NCI-H1417 (cell line): ENCODE data around the gene ABCC5.
"Not testable (repeated sequence)": the region's sequence is repeated elsewhere in the genome, so short reads cannot be mapped to it uniquely, and the experiment has no call there.

ENCODE experiments used
- DNase-seq, 3 experiments: peaks; one replicate each; lab custom pipeline; 2025; lab: John Stamatoyannopoulos, UW

The ABCC5 gene

DNA sequence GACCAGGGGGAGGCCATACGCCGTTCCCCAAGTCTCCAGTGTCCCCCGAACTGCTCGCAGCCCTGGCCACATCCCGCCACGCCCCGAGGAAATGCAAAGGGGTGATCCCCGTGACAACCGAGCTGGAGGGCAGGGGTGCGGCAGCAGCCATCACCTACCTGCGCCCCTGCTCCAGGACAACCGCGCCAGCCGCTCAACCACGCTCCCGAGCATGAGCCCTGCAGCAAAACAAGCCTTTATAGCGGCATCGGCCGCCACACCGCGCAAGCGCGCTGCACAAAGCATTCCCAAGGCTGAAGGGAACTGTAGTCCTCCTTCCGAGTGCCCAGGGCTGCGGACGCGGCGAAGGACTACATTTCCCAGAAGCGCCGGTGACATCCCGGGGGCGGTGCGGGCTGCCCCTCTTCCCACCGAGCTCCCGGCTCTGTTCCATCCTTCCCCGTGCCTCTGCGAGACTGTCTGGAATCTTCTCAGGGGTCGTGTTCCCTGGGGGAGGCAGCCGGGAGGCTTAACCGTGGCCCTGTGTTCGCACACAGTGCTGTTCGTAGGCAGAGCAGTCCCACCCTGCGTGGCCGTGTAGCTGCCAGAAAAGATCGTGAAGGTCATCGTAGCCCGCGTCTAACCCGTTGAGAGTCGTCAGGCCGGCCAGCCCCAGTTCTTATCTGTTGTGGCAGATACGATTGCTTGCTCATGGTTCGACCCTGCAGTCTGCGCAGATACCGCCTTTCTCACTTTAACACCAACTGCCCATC lies at the start of gene ABCC5:
Gene ABCC5 (minus strand): TSS at position 213 of the 752 bp plus-strand sequence. CDS start 3,492 bp downstream, outside the sequence.
- DNase-seq = peak; percentile 87 to 98 (median 96)

DNA sequence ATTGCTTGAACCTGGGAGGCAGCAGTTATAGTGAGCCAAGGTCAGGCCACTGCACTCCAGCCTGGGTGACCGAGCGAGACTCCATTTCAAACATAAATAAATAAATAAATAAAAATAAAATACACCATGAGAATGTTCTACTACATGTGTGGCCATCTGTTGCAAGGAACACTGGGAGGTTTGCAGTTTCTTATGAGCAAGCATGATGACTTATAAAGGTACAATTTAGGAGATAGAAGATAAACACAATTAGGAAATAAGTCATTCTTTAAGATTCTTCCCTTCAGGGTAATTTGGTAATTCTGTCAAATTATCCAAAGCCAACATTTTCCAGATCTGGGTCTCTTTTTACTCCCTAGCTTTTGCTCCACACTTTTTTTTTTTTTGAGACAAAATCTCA lies 48.5 kb upstream of the ABCC5 start:
- DNase-seq = no peak

DNA sequence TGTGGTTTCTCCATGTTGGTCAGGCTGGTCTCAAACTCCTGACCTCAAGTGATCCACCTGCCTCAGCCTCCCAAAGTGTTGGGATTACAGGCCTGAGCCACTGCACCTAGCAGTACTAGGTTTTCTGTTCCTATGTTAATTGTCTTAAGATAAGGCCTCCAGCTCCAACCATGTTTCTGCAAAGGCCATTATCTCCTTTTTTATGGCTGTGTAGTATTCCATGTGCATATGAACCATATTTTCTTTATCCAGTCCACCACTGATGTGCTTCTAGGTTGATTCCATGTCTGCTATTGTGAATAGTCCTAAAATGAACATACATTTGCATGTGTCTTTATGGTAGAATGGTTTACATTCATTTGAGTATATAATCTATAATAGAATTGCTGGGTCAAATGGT lies 45.0 kb upstream of the ABCC5 start:
- DNase-seq = no peak

DNA sequence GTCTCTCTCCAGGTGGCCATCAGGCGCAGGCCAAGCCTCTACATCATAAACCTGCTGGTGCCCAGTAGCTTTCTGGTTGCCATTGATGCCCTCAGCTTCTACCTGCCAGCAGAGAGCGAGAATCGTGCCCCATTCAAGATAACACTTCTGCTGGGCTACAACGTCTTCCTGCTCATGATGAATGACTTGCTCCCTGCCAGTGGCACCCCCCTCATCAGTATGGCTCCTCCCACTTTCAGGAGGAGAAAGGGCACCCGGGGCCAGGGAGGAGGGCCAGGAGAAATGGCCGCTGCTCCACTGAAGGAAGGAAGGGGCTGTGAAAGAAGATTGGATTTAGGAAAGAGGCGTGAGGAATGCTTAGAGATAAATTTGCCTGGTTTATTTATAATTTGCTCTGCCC lies 41.7 kb upstream of the ABCC5 start:
- DNase-seq = no peak

DNA sequence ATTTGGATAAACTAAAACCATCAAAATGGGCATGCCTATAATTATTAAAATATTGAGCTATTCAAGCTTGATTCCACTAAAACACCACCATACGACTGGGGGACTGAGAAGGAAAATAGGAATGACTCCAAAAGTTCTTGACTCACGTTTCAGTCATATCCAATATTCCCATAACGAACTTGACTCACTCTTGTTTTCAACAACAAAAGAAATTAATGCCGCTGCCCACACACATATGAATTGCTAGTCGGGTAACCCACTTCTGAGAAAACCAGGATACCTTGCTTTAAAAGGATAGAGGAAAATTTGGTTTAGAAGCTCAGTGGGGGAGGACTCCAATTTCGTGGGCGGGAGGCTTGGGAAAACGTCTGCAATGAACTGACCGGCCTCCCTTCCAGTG lies 40.3 kb upstream of the ABCC5 start:
- DNase-seq = no peak

DNA sequence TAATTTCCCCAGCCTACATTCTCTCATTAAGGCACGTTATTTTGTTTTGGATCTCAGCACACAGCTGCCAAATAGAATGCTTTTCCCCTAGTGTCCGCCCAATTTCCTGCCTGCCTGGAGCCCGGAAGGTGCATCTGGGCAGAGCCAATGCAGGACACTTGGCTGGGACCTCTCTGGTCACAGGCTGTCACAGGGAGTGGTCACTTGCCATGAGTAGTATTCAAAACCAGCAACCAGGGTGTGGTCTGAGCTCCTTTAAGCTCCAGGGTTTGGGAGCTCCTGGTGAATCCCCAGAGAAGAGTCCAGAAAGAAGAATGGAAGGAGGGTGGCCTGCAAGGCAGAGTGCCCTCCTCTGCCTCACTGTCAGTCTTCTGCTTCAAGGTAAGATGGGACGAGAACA lies 35.1 kb upstream of the ABCC5 start, which contains the start of gene HTR3C:
Gene HTR3C (plus strand): TSS at position 281 of the 400 bp plus-strand sequence. CDS start 34 bp downstream, at position 315.
- DNase-seq = no peak

DNA sequence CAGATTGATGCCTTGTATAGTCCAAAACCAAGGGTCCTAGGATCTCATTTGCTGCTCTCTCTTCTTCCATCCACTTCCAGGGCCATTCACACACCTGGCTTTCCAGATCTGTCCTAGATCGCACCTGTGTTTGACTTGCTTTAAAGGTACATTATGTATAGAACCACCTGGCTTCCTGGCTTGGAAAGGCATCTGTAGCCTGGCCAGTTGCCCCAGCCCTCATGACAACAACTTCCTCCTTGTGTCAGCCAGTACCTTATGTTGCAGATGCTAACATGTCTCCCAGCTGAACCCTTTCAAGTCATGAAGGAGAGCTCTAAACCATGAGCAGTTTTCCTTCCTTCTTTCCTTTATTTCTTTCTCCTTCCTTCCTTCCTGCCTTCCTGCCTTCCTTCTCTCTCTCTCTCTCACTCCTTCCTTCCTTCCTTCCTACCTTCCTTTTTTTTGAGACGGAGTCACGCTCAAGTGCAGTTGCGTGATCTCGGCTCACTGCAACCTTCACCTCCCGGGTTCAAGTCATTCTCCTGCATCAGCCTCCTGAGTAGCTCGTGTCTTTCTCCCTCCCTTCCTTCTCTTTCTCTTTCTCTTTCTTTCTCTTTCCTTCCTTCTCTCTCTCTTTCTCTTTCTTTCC lies 32.6 kb upstream of the ABCC5 start:
- peak; percentile 10 to 68 (median 26) for DNase-seq

DNA sequence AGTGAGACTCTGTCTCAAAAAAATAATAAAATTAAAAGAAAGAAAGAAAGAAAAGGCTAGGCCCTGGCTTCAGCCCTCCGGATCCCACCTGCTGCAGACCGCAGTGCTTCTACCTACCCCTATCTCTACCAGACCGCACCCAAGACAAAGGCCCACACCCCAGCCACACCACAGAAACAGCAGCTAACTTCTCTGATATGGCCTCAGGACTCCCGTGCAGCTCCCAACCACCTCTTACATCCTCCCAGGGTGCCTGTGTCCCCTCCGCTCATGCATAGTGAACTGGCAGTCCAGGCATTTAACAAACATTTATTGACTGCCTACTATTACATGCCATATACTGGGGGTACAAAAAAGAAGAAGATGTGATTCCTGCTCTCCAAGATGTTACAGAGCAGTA lies 28.3 kb upstream of the ABCC5 start:
- no peak for DNase-seq

DNA sequence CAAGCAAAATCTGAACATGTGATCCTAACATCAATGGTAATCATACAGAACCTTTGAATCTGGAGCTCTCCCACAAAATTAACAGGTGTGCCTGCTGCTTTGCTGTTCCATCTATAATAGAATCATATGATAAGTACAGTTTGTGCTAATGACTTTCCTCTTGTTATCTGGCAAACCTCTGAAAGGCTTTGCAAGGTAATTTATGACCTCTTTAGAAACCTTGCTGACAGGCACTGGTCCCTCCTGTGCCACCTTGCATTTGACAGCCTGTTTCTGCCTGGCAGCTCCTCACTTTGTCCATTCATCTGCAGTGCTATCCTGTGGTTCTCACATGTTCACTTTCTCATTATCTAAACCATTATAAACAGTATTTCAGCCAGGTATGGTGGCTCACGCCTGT lies 24.9 kb upstream of the ABCC5 start:
- peak; percentile 51 to 98 (median 73) for DNase-seq

DNA sequence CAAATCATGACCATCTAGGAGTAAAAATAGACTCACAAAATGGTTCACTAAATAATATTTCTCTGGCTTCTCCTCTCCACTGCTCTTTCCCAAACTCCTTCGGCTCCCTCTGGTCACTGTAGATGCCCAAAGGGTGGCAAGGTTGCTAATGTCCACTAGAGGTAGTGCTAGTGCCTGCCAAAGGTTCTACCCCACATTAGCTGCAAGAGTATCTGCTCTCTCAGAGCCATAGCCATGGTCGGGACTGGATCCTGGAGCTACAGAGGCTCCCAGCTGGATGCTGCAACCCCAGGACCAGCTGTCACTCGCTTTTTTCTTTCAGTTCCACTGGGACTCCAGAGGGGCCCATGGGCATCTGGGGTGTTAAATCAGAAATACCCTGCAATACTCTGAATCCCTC lies 22.3 kb upstream of the ABCC5 start:
- DNase-seq = peak in 1 of 3 experiments; percentile 40

DNA sequence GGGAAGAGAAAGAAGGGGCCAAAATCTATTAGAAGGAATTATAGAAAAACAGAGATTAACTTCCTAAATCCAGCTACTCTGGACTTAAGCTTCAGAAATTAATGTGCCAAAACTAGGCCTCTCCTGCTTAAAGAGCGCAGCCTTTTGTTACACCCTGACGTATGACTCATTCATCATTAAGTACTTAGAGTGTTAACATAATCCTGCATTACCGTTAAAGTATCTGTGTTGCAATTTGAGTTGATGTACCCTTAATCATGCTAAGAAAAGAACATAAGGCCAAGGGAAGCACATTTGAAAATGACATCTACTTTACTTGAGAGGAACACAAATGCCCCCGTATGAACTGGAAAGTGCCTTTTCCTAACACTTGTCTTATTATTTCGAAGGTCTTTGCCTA lies 21.7 kb upstream of the ABCC5 start:
- DNase-seq = peak in 1 of 3 experiments; percentile 71

DNA sequence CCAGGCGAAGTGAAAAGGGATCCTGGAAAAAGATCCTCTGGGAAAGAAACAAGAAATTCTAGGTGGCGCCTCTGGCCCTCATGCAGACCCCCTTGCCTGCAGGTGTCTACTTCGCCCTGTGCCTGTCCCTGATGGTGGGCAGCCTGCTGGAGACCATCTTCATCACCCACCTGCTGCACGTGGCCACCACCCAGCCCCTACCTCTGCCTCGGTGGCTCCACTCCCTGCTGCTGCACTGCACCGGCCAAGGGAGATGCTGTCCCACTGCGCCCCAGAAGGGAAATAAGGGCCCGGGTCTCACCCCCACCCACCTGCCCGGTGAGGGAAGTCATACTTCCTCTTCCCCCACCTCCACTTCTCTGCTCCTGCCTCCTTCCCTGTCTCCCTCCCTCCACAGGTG lies 20.6 kb upstream of the ABCC5 start:
- not testable (repeated sequence) for DNase-seq

DNA sequence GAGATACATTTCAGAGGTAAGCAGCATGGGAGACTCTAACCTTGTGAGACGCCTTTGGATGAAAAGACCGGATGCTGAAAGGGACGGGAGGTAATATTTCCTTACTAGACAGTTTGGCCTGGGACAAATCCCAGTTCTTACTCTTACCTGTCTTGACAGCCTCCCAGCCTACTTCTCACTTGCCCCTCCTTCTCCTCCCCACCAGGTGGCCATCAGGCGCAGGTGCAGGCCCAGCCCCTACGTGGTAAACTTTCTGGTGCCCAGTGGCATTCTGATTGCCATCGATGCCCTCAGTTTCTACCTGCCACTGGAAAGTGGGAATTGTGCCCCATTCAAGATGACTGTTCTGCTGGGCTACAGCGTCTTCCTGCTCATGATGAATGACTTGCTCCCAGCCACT lies 20.1 kb upstream of the ABCC5 start:
- no peak for DNase-seq

DNA sequence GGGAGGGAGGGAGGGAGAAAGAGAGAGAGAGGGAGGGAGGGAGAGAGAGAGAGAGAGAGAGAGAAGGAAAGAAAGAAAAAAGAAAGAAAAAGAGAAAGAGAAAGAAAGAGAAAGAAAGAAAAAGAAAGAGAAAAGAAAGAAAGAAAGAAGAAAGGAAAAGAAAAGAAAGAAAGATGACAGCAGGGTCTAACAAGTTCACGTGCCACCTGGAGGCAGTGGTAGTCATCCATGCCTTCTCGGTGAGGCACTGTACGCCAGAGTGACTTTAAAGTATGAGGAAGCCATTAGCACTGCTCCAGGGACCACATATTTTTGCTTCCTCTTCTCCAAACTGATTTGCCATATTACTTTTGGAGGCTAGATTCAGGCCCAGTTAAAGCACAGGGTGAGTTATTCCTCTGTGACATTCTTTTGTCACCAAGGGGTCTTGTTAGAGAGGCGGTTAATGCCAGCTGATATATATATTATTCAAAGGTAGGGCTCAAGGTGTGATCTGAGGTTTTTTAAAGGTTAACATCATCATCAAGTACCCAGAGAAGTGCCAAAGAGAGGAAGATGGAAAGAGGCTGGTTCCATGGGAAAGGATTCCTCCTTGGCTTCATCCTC lies 13.6 kb upstream of the ABCC5 start, which contains the start of gene HTR3D:
Gene HTR3D (plus strand): TSS at position 556 of the 606 bp plus-strand sequence. CDS start 0 bp downstream, at position 556.
- no peak for DNase-seq

DNA sequence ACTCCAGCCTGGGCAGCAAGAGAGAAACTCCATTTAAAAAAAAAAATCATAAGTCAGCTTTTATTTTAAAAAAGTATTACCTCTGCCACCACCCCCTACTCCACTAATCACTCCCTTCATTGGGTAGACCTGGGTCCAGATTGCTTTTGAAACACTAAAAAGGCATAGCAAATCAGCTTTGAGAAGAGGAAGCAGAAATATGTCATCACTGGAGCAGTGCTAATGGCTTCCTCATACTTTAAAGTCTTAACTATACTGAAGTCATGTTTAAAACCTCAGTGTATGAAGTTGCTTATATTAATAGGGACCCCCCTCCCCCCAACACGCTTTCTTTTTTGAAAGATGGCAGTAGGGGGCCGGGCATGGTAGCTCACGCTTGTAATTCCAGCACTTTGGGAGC lies 12.9 kb upstream of the ABCC5 start:
- DNase-seq = no peak

DNA sequence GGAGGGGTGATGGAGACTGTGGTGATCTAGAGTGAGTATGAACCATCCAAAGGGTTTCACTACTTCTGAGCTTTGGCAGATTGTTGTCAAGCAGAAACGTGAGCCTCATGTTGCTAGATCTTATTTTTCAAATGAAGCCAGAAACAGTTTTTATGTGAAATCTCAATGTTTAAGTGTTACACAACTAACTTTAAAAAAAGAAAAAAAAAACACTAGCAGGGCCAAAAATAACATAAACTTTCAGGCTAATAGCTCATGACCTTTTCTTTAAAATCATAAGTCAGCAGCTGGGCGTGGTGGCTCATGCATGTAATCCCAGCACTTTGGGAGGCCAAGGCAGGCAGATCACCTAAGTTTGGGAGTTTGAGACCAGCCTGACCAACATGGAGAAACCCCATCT lies 11.8 kb upstream of the ABCC5 start:
- no peak for DNase-seq

DNA sequence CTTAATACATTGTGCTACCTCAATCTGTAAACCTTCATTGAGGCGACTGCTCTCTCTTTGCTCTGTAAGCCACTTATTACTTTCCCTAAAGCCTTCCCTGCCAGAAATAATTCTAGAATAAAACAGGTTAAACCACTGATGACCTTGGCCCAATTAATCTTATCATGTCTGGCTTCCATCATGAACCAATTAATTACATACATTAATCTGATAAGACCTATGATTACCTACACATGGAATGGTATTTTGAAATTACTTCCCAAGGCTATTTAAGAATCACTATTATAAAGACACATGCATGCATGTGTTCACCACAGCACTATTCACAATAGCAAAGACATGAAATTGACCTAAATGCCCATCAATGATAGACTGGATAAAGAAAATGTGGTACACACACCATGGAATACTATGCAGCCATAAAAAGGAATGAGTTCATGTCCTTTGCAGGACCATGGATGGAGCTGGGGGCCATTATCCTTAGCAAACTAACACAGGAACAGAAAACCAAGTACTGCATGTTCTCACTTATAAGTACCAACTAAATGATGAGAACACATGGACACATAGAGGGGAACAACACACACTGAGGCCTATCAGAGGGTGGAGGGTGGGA lies 10.7 kb upstream of the ABCC5 start:
- not testable (repeated sequence) for DNase-seq

DNA sequence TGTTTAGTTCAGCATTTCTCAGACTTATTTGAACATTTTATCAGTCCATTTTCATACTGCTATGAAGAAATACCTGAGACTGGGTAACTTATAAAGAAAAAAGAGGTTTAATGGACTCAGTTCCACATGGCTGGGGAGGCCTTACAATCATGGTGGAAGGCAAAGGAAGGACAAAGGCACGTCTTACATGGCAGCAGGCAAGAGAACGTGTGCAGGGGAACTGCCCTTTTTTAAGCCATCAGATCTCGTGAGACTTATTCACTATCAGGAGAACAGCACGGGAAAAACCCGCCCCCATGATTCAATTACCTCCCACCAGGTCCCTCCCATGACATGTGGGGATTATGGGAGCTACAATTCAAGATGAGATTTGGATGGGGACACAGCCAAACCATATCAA lies 7.6 kb upstream of the ABCC5 start:
- not testable (repeated sequence) for DNase-seq

DNA sequence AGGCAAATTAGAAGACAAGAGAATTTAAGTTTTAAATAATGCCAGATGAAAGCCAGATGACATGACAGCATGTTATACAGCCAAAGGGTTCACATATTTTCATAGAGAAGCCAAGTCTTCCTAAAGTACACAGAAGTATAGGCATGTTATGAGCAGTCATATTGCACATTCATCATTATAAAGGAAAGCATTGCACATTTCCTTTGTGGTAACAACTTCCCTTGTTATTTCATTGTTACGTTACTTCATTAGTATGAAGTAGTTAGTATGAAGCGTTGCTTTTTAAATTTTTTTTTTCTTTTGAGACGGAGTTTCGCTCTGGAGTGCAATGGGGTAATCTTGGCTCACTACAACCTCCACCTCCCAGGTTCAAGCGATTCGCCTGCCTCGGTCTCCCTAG lies 4.6 kb upstream of the ABCC5 start:
- no peak for DNase-seq

DNA sequence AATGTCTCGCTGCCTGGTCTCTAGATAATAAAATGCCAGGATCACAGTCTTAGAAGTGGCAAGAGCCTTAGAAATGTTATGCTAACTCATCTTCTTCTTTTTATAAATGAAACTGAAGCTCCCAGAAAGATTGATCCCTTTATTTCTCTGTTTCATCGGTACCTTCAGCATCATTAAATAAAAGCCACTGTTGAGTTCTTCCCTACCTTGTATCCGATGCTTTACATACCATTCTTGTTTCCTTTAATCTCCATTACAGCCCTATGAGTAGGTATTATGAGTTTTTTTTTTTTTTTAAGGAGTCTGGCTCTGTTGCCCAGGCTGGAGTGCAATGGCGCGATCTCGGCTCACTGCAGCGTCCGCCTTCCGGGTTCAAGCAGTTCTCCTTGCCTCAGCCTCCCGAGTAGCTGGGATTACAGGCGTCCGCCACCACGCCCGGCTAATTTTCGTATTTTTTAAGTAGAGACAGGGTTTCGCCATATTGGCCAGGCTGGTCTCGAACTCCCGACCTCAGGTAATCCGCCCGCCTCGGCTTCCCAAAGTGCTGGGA lies 815 bp upstream of the ABCC5 start:
- no peak for DNase-seq

DNA sequence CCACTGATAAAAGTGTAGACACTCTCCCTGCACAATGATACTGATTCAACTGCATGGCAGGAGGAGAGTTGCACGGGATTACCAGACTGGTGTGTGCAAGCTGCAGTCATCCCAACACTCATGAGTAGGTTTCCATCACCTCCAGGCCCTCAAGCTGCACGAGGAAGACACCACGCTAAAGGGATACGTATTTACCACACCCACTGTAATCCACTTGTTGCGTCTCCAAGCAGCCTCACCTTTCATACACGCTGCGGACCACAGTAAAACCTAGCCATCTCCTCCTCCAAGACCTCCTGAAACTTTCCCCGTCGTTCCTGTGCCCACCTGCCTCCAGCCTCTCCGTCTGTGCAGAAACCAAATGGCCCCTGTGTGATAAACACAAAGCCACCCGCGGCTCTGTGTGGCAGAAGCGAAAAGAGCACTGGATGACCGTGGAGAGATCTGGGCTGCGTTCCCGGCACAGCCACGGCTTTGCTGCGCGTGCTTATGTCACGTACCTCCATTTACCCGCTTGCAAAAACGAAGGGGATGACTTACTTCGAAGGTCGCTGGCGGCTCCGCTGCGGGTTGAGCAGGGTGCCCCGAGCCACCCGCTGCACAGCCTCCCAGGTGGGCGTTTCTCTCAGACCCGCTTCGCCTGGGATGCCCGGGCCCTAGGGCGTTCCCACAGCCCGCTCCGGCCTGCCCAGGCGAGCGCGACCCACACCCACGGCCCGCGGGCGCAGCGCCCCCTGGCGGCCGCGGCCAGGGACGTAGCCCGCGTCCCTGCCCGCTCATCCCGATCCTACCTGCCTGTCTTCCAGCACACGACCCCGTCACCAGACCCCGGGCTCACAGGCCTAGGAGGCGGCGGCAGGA lies 643 bp downstream of the ABCC5 start:
- peak; percentile 56 to 91 (median 86) for DNase-seq
